Stimulated activated naive CD4-positive, alpha-beta T cell (primary cell): ENCODE results near the gene RAPGEF5.

ENCODE experiments used
- DNase-seq, 6 experiments: peaks; one replicate each; lab custom pipeline; 2025; lab: John Stamatoyannopoulos, UW

RAPGEF5 gene

GRCh38 chr7:22356701-22357310 is at the start of gene RAPGEF5:
Gene RAPGEF5, minus strand, starts transcription at chr7:22357154. Its CDS starts 94 bp downstream, at chr7:22357060.
- DNase-seq, result no peak

- DNase-seq, result no peak
Measured at GRCh38 chr7:22406715-22407114, 49.8 kb upstream of the RAPGEF5 start.

GRCh38 chr7:22404421-22405023 is 47.6 kb upstream of the RAPGEF5 start:
- DNase-seq, result no peak

- no peak for DNase-seq
Measured at GRCh38 chr7:22403344-22403743, 46.4 kb upstream of the RAPGEF5 start.

- DNase-seq, result no peak
Measured at GRCh38 chr7:22402250-22402649, 45.3 kb upstream of the RAPGEF5 start.

GRCh38 chr7:22400936-22401553 is 44.1 kb upstream of the RAPGEF5 start:
- DNase-seq, result no peak

GRCh38 chr7:22400150-22400814 is 43.3 kb upstream of the RAPGEF5 start:
- no peak for DNase-seq

- DNase-seq, result no peak
Measured at GRCh38 chr7:22399546-22399945, 42.6 kb upstream of the RAPGEF5 start.

GRCh38 chr7:22399091-22399490 is 42.1 kb upstream of the RAPGEF5 start:
- no peak for DNase-seq

GRCh38 chr7:22397981-22398380 is 41.0 kb upstream of the RAPGEF5 start:
- DNase-seq, result no peak

- DNase-seq, result no peak
Measured at GRCh38 chr7:22395222-22395621, 38.3 kb upstream of the RAPGEF5 start.

GRCh38 chr7:22394739-22395138 is 37.8 kb upstream of the RAPGEF5 start:
- DNase-seq, result no peak

GRCh38 chr7:22393913-22394729 is 37.2 kb upstream of the RAPGEF5 start:
- no peak for DNase-seq

GRCh38 chr7:22390516-22390915 is 33.6 kb upstream of the RAPGEF5 start:
- no peak for DNase-seq

- no peak for DNase-seq
Measured at GRCh38 chr7:22389892-22390291, 32.9 kb upstream of the RAPGEF5 start.

- no peak for DNase-seq
Measured at GRCh38 chr7:22387583-22387982, 30.6 kb upstream of the RAPGEF5 start.

GRCh38 chr7:22386865-22387264 is 29.9 kb upstream of the RAPGEF5 start:
- no peak for DNase-seq

GRCh38 chr7:22386206-22386858 is 29.4 kb upstream of the RAPGEF5 start:
- no peak for DNase-seq

GRCh38 chr7:22385326-22385725 is 28.4 kb upstream of the RAPGEF5 start:
- DNase-seq, result no peak

- DNase-seq, result no peak
Measured at GRCh38 chr7:22380333-22380732, 23.4 kb upstream of the RAPGEF5 start.

GRCh38 chr7:22378199-22378980 is 21.4 kb upstream of the RAPGEF5 start:
- DNase-seq, result no peak
